Stimulated activated CD4-positive, alpha-beta T cell treated with anti-CD3 and anti-CD28 coated beads, Interleukin-15, amount 100 ng/mL, for 1 hour (primary cell): Measurements from ENCODE around the gene LDLRAD3.

ENCODE experiments used
- DNase-seq, 2 donors: peaks; one replicate each; pipeline ENCODE4 v3.0.0-alpha.2; 2020; ENCODE audit warnings: low read depth in 1 of 2, low spot score in 1 of 2

LDLRAD3 gene

GRCh38 chr11:36015799-36016198 is 71.9 kb downstream of the LDLRAD3 start:
- DNase-seq = no peak

- no peak for DNase-seq
These were observed 72.4 kb downstream of the LDLRAD3 start for GRCh38 chr11:36016263-36016662.

DNA sequence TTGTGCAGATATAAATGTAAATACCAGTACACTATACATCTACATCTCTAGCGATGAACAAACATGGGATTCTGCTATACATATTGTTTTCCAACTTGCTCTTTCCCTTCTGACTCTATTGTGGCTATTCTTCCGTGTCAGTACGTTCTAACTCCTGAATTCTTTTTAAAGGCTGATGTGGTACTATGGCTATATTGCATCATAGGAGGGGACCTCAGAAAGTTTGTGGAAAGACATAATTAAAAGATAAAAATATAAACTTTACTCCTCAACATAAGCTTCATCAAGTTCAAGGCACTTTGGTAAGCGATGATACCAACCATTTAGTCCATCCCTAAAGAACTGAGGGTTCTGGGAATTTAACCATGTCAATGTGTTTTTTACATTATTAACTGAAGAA is 72.8 kb downstream of the LDLRAD3 start:
- DNase-seq = no peak

DNA sequence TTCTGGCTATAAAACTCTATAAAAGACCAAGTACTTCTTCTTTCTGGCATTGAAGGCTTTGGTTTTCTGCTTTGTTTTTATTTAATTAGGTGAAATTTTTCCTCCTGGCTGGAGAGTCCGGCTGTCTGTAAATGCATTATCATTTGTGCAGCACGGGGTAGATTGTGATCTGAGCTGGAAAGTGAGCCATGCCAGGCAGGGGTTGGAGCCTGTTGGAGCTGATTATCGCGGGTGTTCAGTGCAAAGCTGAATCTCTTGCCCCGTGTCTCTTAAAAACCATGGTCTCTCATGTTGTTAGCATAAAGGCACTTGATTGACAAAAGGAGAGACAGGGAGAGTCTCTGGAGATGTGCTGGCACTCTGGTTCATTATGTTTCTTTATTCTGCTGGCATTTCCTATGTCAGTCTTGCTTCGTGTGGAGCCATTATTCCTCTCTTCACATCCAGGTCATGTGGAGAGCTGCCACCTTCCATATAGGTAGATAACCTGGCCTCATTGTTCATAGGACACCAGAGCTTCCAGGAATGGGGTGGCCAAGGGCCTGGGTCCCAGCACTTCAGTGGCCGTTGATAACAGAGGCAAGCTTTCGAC is 75.2 kb downstream of the LDLRAD3 start:
- no peak for DNase-seq

GRCh38 chr11:36019722-36020121 is 75.9 kb downstream of the LDLRAD3 start:
- no peak for DNase-seq

DNA sequence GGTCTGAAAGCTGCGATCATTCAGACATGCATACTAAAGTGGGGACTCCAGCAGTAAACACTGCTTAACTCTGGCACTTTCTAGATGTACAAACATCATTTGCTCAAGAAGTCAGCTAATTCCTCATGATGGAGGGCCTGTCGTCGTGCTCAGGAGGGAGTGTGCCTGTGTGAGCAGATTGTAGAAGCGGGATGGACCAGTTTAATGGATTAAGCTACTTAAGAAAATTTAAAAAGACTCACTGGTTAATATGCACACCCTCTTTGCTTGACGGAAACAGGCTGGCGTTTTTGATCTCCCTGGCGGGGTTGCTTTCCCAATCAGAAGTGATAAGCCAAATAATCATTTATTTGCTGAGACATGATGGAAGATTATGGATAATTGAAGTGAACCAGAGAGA is 79.0 kb downstream of the LDLRAD3 start:
- DNase-seq = no peak

DNA sequence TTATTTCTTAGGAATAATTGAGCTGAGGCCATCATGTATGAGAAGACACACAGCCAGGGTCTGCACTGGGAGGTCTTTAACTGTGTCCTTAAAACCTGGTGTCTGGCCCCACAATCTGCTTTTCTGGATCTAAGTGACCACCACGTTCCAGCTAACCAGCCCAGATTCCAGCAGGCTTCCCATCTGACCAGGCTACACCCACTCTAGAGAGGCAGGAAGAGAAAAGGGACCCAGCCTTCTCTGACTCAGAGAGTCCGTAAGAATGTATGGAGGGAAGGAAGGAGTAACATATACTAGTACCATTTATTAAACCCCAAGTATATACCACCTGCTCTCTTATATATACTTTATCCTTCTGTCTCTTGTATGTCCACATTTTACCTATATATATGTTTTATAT is 80.1 kb downstream of the LDLRAD3 start:
- DNase-seq = no peak

DNA sequence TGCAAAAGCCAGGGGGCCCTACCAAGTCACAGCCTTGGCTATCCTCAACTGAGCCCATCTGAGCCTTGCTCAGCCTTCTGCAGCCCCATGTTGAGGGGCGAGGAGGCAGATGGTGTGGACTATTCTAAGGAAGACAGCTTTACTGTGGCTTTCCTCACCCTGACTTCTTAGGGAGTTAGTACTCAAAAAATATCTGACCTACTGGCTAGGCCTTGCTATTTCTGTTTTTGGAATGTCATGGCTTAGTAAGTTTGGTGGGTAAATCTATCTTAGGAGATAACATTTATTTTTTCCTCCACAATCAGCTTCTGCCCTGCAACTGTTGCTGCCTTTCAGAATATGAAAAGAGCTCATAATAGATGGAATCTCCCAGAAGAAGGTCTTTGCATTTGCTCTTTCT is 80.9 kb downstream of the LDLRAD3 start:
- DNase-seq = no peak

DNA sequence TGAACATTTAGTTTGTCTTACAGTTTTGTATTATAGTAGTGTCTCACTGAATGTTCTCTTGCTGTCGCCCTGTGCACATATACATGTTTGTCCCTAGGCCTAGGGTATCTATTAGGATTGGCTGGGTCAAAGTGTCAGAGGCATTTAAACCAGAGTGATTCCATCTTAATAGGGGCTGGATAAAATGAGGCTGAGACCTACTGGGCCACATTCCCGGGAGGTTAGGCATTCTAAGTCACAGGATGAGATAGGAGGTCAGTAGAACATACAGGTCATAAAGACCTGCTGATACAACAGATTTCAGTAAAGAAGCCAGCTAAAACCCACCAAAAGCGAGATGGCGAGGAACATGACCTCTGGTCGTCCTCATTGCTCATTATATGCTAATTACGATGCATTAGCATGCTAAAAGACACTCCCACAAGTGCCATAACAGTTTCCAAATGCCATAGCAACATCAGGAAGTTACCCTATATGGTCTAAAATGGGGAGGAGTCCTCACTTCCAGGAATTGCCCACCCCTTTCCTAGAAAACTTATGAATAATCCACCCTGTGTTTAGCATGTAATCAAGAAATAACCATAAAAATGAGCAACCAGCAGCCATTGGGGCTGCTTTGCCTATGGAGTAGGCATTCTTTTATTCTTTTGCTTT is 82.6 kb downstream of the LDLRAD3 start:
- DNase-seq = no peak

DNA sequence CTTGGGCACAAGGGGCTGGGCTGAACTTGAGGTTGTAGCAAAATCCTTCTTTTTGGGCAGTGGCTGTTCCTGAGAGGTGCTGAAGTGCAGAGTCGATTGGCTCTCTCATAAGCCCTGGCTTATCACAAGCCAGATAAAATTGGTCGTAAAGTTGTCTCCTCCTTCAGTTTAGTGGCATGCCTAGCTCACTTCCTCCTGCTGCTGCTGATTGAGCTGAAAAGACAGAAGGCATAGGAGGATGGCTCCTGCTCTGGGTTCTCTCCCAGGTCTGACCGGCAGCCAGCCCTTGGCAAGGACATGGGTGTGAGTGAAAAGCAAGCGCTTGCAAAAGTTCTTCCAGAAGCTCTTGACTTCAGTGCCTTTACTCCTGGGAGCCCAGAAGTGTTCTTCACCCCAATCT is 83.9 kb downstream of the LDLRAD3 start:
- DNase-seq = no peak

DNA sequence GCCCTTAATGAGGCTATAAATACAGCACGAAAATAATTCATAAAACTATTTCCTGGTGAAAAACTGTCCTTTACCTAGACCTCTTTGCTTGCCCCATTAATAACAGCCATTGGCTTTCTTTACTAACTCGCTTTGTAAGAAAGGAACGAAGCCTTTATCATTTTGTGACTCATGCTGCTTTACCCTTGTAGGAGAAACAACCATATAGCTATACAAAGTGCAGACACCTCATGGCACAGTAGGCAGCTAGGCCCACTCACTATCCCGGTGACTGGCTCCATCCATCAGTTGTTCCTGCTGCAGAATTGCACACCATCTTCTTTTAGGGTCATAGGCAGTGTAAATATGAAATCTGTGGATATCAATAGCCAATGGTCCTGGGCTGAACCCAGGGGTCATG is 85.8 kb downstream of the LDLRAD3 start:
- no peak for DNase-seq

GRCh38 chr11:36030731-36031281 is 86.9 kb downstream of the LDLRAD3 start:
- DNase-seq = no peak

- DNase-seq = no peak
These were observed 89.4 kb downstream of the LDLRAD3 start for GRCh38 chr11:36033082-36033751.

- DNase-seq = no peak
These were observed 90.1 kb downstream of the LDLRAD3 start for GRCh38 chr11:36033936-36034335.

DNA sequence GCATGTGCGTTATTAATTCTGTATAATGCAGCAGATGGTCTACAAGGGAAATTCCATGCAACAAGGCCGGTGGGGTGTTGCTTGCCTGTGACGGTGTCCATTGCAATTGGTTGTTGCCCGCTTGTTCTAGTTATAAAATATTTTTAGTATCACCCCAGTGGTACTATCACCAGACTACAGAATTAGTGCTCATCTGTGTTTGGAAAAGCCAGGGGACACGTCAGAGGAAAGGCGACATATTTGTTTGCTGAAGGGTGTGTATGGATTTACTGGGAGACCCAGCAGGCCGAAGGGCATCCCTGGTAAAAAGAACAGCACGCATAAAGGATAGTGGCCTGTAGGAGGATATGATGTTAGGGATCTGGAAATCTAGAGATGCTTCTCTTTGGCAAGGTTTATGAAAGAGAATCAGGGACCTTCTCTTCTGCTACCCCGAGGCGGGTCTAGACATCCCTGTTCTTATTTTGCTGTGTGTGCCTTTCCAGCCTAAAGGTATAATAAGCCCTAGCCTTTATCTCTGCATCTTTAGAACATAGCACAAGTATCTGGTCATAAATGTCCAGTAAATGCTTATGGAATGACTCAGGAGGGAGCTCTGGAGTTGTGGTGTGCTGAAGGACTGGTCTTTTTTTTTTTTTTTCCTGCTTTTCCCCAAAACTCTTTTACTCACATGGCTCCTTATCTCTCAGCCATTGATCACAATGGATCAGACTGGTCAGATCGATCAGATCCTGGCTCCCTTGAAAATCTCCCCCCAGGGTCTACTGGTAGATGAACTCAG is 90.9 kb downstream of the LDLRAD3 start:
- no peak for DNase-seq

DNA sequence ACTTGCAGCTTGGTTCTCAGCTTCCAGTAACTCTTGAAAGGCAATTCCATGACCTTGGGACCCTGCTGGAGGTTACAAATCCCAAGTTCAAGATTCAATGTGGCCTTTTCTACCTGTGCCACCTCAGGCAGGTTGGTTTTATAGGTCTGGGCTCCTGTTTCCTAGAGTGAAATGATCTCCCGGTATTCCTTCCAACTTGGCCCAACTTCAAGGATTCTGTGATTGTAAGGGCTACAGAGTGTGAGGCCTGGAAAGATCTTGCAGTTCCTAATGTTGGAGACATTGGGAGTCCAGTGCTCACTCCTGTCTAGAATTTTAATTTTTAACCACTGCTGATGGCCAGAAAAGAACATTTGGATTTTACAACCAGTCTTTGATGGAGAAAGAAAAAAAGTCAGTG is 91.6 kb downstream of the LDLRAD3 start:
- DNase-seq = no peak

DNA sequence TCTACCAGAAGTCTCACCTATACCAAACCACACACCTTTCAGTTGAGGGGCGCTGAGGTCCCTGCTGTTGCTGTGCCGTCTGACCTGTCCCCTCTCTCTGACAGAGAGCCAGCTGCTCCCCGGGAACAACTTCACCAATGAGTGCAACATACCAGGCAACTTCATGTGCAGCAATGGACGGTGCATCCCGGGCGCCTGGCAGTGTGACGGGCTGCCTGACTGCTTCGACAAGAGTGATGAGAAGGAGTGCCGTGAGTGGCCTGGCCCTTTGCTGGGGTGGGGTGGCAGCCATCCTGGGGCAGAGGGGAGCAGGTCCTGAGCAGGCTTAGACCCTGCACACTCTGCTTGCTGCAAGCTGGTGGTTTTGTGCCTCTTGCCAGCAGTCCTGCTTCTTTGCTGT is 92.1 kb downstream of the LDLRAD3 start:
- no peak for DNase-seq

GRCh38 chr11:36037031-36037430 is 93.2 kb downstream of the LDLRAD3 start:
- DNase-seq = no peak

DNA sequence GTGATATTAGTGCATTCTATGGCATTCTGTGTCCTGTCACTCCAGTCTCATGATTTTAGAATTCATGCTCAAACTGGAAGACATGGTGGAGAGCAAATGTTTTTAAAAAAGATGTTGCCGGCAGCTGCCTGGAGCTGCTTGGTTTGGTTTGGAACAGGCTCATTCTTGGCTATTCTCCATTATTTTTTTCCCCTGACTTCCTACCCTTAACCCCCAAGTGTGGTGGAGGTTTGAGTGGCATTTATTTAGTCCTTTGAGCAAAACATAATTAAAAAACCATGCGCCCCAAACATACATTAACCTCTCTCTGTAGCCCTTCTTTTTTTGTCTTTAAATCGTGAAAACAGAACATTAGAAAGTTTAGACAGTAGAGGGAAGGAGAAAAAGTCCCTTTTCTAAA is 94.7 kb downstream of the LDLRAD3 start:
- no peak for DNase-seq

DNA sequence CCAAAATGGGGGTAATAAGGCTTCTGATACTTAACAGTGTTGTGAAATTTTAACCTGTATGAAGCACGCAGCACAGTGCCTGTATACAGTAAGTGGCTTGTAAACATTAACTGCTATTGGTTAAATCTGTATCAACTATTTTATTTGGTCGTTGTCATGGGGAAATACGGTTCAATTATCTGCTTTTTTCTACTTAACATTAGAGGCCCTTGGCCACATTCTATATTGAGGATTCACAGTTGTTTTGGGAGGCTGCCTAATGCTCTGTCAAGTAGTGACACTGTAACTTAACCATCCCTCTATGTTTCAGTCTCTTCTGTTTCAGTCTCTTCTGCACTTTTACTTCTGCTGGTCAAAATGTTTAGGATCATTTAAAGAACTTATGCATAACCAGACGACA is 95.6 kb downstream of the LDLRAD3 start:
- no peak for DNase-seq

DNA sequence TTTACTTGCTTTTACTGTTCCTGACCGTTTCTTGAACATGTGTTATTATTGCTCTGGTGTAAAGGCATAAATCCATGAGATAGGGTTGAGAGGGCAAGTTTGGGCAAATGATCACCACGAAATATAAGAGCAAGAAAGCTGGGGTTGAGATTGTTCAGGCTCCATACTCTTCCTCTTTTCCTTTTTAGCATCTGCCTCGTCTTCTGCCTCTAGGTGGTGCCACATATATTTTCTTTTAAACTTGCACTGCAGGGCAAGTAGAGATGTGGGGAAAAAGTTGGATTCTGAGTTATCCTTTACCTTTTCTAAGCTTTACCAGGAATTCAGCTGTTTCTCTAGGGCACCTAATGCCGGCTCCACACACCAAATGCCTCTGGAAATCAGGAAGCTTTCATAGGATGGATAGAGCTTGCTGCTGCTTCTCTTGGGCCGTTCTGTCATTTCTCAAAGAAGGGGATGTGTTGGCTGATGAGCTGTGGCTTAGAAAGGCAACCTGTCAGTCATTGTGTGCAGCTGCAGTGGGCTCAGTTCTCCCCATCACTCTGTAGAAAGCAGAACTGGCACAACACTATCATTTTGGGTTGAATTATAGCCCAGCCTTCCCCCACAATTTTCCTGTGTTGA is 98.2 kb downstream of the LDLRAD3 start:
- DNase-seq = no peak
